Measurements from ENCODE around the gene ACOXL.

The ACOXL gene

DNA sequence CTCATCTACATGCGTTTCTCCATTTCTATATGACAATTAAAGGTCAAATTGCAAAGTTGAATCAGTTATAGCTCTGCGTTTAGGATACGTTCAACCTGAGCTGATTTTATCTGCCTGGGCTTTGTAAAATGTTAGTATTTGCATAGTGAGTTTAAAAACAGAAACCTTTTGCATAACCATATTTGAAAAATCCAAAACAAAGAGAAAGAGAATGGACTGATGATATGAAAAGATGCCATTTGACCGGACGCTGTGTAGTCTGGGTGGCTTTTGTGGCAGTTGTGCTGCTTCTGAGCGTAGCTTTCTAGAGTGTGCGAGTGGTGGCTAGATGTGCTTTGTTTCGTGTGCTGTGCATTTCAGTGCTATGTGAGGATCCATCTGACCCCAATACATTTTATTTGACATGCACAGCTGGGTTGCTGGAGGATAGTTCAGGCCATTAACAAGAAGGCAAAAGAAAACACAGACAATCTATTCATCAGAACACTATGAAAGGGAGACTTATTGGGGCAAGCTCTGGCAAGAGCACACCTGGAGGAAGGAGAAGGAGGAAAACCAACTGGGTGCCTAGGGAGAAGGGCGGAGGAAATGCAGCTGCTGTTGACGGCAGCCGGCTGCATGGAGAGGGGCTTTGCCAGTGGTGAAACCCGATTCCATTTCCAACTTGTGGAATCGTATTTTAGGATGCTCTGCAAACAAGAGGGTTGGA is 126.8 kb downstream of the ACOXL start:
- DNase-seq = no peak

- DNase-seq = peak; percentile 14
These were observed 128.3 kb downstream of the ACOXL start for GRCh38 chr2:110860630-110861029.

GRCh38 chr2:110861616-110862260 is 129.4 kb downstream of the ACOXL start:
- DNase-seq = no peak

- no peak for DNase-seq
These were observed 131.4 kb downstream of the ACOXL start for GRCh38 chr2:110863726-110864125.

DNA sequence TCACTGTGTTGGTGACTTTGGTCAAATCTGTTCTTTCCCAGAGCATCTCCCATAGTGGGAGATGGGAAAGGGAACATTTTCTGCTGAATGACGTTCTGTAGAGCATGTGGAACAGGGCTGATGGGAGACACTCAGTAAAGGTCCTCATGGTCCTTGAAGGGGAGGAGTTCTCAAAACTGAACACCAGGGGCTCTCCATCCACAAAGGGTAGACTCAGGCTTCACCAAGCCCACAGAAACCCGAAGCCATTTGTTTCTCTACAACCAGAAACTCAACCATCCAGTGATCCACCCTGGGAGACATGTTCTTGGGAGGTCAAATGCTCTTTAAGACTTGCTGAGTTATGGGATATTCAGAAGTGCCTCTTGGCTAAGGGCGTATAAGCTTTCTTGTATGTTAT is 131.8 kb downstream of the ACOXL start:
- DNase-seq = no peak

DNA sequence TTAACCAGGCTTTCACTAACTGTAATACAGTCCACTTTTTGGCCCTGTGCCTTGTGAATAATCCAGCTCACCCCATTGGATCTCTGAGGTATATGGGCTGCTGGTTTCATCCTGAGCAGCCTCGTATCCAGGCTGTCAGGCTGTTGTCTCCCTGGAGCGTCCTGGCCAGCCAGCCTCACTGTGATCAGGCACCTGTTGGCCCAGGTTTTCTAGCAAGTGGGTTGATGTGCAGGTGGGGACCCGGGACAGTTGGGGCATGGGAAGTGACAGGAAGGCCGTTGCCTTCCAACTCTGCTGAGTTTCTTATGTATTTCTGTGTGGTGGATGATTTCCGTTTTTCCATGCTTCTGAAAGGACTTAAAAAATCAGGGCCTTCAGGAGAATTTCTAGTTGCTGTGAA is 132.4 kb downstream of the ACOXL start:
- DNase-seq = no peak

GRCh38 chr2:110865188-110865587 is 132.8 kb downstream of the ACOXL start:
- DNase-seq = peak; percentile 8

GRCh38 chr2:110866045-110866444 is 133.7 kb downstream of the ACOXL start:
- DNase-seq = no peak

- DNase-seq = no peak
These were observed 134.1 kb downstream of the ACOXL start for GRCh38 chr2:110866466-110866865.

- DNase-seq = no peak
These were observed 134.7 kb downstream of the ACOXL start for GRCh38 chr2:110867078-110867477.

DNA sequence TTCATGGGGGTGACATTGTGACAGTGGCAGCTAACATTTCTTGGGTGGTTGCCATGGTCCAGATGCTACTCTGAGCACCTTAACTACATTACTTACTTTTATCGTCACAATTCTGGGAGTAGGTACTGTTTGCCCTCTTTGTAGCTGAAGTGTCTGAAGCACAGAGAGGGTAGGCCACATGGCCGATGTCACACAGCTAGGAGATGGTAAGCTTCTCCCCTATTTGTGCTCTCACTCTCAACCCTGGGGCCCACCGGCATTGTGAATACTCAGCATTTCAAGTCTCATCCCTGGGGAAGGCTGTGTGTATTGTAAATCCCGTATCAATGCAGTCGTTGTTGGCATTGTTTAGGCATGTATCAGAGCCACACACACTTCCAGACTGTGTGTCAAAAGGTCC is 136.6 kb downstream of the ACOXL start:
- DNase-seq = no peak

- no peak for DNase-seq
These were observed 137.4 kb downstream of the ACOXL start for GRCh38 chr2:110869472-110870446.

DNA sequence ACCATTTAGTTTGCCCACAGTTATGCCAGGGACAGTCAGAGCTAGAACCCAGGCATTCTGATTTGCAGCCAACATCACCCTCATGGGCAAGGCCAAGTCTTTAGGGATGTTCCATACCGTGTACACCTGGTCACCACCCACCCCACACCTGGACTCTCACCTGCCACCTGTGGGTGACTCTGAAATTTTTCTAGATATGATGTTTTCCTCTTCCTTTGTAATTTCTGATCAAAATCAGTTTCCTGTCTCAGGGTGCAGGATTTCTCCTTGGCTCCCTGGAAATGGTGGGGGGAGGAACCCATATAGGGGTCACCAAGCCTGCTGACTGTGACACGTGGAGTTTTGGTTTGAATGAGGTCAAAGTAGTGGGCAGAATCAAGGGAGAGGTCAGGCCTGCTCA is 138.2 kb downstream of the ACOXL start:
- DNase-seq = no peak

GRCh38 chr2:110871637-110872036 is 139.3 kb downstream of the ACOXL start:
- no peak for DNase-seq

GRCh38 chr2:110872521-110872920 is 140.1 kb downstream of the ACOXL start:
- DNase-seq = no peak

- DNase-seq = no peak
These were observed 140.7 kb downstream of the ACOXL start for GRCh38 chr2:110873056-110873502.

DNA sequence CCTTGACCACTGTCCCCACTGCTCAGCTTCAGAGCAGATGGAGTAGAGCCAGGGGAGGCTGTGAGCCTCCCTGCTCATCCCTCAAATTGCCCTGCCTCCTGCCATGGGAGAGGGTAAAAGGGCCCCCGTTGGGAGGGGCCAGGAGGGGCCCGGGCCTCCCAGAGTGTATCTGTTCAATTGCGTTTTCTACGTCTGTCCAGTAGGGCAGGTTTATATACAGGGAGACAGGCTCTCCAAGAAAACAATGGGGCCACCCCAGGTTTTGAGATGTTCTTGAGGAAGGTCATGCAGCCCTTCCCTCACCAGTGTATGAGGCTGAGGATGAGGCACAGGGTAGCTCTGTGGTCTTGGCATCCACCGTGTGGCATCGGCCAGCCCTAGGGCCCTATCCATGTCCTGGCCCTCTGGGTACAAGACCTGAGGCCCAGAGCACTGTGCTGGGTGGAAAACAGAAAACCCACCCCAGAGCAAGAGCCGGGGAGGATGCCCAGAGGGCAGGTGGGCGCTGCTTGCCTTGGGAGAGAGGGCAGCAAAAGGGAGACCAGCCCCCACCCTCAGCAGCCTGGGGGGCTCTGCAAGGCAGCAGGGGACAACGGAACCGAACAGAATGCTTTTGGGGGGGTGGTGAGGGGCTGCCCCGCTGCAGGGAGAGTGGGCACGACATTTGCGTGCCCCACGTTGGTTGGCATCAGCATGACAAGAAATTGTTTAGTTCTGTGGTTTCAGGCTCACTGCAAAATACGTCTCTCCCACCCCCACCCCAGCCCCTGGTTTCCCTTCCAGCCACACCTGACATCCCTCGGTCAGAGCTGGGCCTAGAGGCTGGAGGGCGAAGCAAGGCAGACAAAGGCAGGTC is 141.5 kb downstream of the ACOXL start:
- no peak for DNase-seq

DNA sequence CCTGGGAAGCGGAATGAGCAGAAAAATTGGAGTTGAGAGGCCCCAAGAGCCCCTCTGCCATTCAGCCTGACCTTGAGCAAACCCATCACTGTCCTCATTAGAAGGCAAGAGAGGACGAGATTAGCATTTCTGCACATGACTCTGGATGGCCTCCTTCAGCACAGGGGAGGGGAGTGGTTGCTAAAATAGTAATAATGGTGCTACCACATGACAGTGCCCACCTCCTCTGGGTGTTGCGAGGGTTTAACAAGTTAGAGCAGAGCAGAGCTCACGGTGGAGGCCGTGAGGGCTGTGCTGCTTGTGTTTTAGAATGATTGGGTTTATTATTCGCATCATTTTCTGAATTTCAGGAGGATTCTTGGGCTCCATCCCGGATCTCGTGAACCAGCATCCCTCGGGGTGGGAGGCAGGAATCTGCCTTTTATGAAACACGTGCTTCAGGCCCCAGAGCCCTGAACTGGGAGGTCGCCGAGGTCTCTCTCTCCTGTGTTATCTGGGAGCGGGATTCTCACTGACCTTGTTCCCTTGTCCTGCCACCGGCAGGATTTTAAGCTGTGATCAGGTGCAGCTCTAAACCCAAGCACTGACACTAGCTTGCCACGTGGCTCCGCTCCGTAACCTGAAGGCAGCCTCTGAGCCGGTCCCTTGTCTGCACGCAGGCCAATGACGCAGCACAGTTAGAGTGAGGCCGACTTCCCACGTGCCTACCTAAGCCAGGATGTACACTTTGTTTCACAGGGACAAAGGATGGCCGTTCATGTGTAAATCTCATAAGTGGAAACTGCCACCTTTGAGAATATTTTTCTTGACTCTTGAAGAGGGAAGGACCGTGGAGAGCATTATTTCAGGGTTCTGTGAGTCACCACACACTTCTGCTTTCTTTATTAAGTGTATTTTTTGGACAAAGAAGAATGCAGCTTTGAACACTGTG is 142.3 kb downstream of the ACOXL start:
- DNase-seq = no peak

DNA sequence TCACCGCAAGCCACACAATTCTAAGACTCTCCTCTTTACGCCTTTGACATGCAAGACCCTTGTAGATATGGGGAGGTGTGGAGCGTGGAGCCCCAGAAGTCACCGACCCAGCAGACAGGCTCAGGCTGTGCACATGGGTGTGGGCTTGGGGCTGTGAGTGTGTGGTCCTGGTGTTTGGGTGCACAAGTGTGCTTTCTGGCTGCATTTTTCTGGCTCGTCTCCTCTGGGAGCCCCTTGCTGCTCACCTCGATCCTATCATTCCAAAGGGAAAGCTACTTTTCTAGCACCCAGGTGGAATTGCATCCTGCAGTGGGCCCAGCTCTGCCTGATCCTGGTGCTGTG is 143.0 kb downstream of the ACOXL start:
- no peak for DNase-seq

- no peak for DNase-seq
These were observed 144.0 kb downstream of the ACOXL start for GRCh38 chr2:110876167-110876999.
